ENCODE data around the gene DIAPH1. TPM values are rescaled to one million over a fixed set of nuclear protein-coding genes. Genes with fewer than 3 reads are reported as not detected.

DIAPH1 gene
- polyA plus RNA-seq, 6 donors from 2014 or later = 29.5 to 54.9 (median 45.9) TPM

GRCh38 chr5:141650851-141651727, 32.3 kb upstream of the DIAPH1 start, which contains the start of gene FCHSD1:
Gene FCHSD1 (minus strand): TSS chr5:141651418. CDS start chr5:141651368, 50 bp downstream.
- H3K36me3 Mint-ChIP-seq = peaks cover 8 to 10% of the 10 kb centered on the region in 2 donors
- peak; percentile 95 for ATAC-seq (ENCODE audit: low read depth in 2 of 2)
- H3K4me1 Mint-ChIP-seq = peaks cover 36 to 49% (median 37%) of the 10 kb centered on the region in 3 donors
- H3K27me3 Mint-ChIP-seq = peaks cover 4 to 13% (median 12%) of the 10 kb centered on the region in 3 donors
- peaks cover 0 to 2% (median 0%) of the 10 kb centered on the region in 7 donors for H3K9me3 Mint-ChIP-seq
- peak; percentile 80 for DNase-seq
- H3K27ac Mint-ChIP-seq = peak within 1 kb of the TSS; percentile 91 to 98 (median 96)
- peak within 1 kb of the TSS; percentile 90 to 98 (median 95) for H3K4me3 Mint-ChIP-seq

- Mint-ChIP-seq H3K4me3 (peak overlapping the region; percentile 76 to 98 (median 94)), H3K4me1 (peaks cover 36 to 49% (median 37%) of the 10 kb centered on the region in 3 donors), H3K9me3 (peaks cover 0 to 2% (median 0%) of the 10 kb centered on the region in 7 donors), H3K36me3 (peaks cover 10 to 17% of the 10 kb centered on the region in 2 donors), H3K27ac (peak overlapping the region in 2 of 6 donors; percentile 77 to 92), H3K27me3 (peaks cover 0 to 1% (median under 1%) of the 10 kb centered on the region in 3 donors)
- ATAC-seq (ENCODE audit: low read depth in 2 of 2) = no peak
- DNase-seq = no peak
These were observed 31.2 kb upstream of the DIAPH1 start for GRCh38 chr5:141649972-141650371.

GRCh38 chr5:141649056-141649688, 30.4 kb upstream of the DIAPH1 start:
- DNase-seq = no peak
- Mint-ChIP-seq H3K27me3 (no peaks in the 10 kb centered on the region), H3K27ac (peak overlapping the region in 3 of 6 donors; percentile 61 to 88 (median 81)), H3K4me1 (peaks cover 36 to 49% (median 38%) of the 10 kb centered on the region in 3 donors), H3K9me3 (peaks cover 0 to 2% (median 0%) of the 10 kb centered on the region in 7 donors), H3K4me3 (peak overlapping the region in 4 of 8 donors; percentile 6 to 95 (median 34)), H3K36me3 (peaks cover 10 to 23% of the 10 kb centered on the region in 2 donors)
- no peak for ATAC-seq (ENCODE audit: low read depth in 2 of 2)

- Mint-ChIP-seq H3K4me3 (peak overlapping the region in 2 of 8 donors; percentile 0 to 8), H3K4me1 (peaks cover 36 to 48% (median 38%) of the 10 kb centered on the region in 3 donors), H3K36me3 (peaks cover 10 to 23% of the 10 kb centered on the region in 2 donors), H3K9me3 (peaks cover 0 to 2% (median 0%) of the 10 kb centered on the region in 7 donors), H3K27me3 (no peaks in the 10 kb centered on the region), H3K27ac (no peak overlapping the region)
- no peak for ATAC-seq (ENCODE audit: low read depth in 2 of 2)
- DNase-seq = no peak
These were observed 29.1 kb upstream of the DIAPH1 start for GRCh38 chr5:141647851-141648250.

- ATAC-seq (ENCODE audit: low read depth in 2 of 2) (no peak), DNase-seq (no peak)
- Mint-ChIP-seq H3K4me3 (no peak overlapping the region), H3K9me3 (peaks cover 0 to 2% (median 0%) of the 10 kb centered on the region in 7 donors), H3K27ac (no peak overlapping the region), H3K4me1 (peaks cover 31 to 42% (median 33%) of the 10 kb centered on the region in 3 donors), H3K27me3 (no peaks in the 10 kb centered on the region), H3K36me3 (peaks cover 10 to 23% of the 10 kb centered on the region in 2 donors)
These were observed 28.4 kb upstream of the DIAPH1 start for GRCh38 chr5:141647242-141647641.

- no peak overlapping the region for H3K4me3 Mint-ChIP-seq
- no peaks in the 10 kb centered on the region for H3K9me3 Mint-ChIP-seq
- ATAC-seq (ENCODE audit: low read depth in 2 of 2) (no peak), DNase-seq (no peak)
- no peaks in the 10 kb centered on the region for H3K27me3 Mint-ChIP-seq
- peaks cover 10 to 23% of the 10 kb centered on the region in 2 donors for H3K36me3 Mint-ChIP-seq
- H3K27ac Mint-ChIP-seq = peak overlapping the region in 1 of 6 donors; percentile 58
- peaks cover 22 to 30% (median 23%) of the 10 kb centered on the region in 3 donors for H3K4me1 Mint-ChIP-seq
These were observed 27.2 kb upstream of the DIAPH1 start for GRCh38 chr5:141646026-141646425.

- no peaks in the 10 kb centered on the region for H3K9me3 Mint-ChIP-seq
- no peak overlapping the region for H3K27ac Mint-ChIP-seq
- H3K27me3 Mint-ChIP-seq = no peaks in the 10 kb centered on the region
- H3K36me3 Mint-ChIP-seq = peaks cover 8 to 20% of the 10 kb centered on the region in 2 donors
- peaks cover 7 to 14% (median 14%) of the 10 kb centered on the region in 3 donors for H3K4me1 Mint-ChIP-seq
- DNase-seq = no peak
- ATAC-seq (ENCODE audit: low read depth in 2 of 2) = no peak
- peak overlapping the region in 1 of 8 donors; percentile 57 for H3K4me3 Mint-ChIP-seq
These were observed 23.0 kb upstream of the DIAPH1 start for GRCh38 chr5:141641634-141642267.

- Mint-ChIP-seq H3K27ac (peak overlapping the region in 1 of 6 donors; percentile 85), H3K9me3 (no peaks in the 10 kb centered on the region), H3K4me1 (peaks cover 14 to 21% (median 17%) of the 10 kb centered on the region in 3 donors), H3K27me3 (no peaks in the 10 kb centered on the region), H3K4me3 (peak overlapping the region in 1 of 8 donors; percentile 57), H3K36me3 (peaks cover 0 to 10% of the 10 kb centered on the region in 2 donors)
- ATAC-seq (ENCODE audit: low read depth in 2 of 2) (no peak), DNase-seq (no peak)
These were observed 21.9 kb upstream of the DIAPH1 start for GRCh38 chr5:141640698-141641097.

- Mint-ChIP-seq H3K4me1 (peaks cover 21 to 27% (median 21%) of the 10 kb centered on the region in 3 donors), H3K4me3 (peak overlapping the region in 1 of 8 donors; percentile 57), H3K36me3 (peaks cover 0 to 7% of the 10 kb centered on the region in 2 donors), H3K9me3 (no peaks in the 10 kb centered on the region), H3K27ac (no peak overlapping the region), H3K27me3 (no peaks in the 10 kb centered on the region)
- DNase-seq (no peak), ATAC-seq (ENCODE audit: low read depth in 2 of 2) (no peak)
These were observed 21.2 kb upstream of the DIAPH1 start for GRCh38 chr5:141640051-141640415.

- DNase-seq = no peak
- H3K4me1 Mint-ChIP-seq = peaks cover 21 to 32% (median 26%) of the 10 kb centered on the region in 3 donors
- no peak for ATAC-seq (ENCODE audit: low read depth in 2 of 2)
- peaks cover 0 to 2% of the 10 kb centered on the region in 2 donors for H3K36me3 Mint-ChIP-seq
- H3K9me3 Mint-ChIP-seq = no peaks in the 10 kb centered on the region
- H3K4me3 Mint-ChIP-seq = peak overlapping the region in 3 of 8 donors; percentile 35 to 93 (median 69)
- peak overlapping the region in 2 of 6 donors; percentile 29 to 75 for H3K27ac Mint-ChIP-seq
- no peaks in the 10 kb centered on the region for H3K27me3 Mint-ChIP-seq
These were observed 20.7 kb upstream of the DIAPH1 start for GRCh38 chr5:141639357-141640050.

- Mint-ChIP-seq H3K4me3 (peak overlapping the region in 7 of 8 donors; percentile 23 to 93 (median 89)), H3K36me3 (no peaks in the 10 kb centered on the region), H3K9me3 (no peaks in the 10 kb centered on the region), H3K27me3 (no peaks in the 10 kb centered on the region), H3K27ac (peak overlapping the region in 1 of 6 donors; percentile 75), H3K4me1 (peaks cover 27 to 39% (median 33%) of the 10 kb centered on the region in 3 donors)
- ATAC-seq (ENCODE audit: low read depth in 2 of 2) (no peak), DNase-seq (no peak)
These were observed 20.0 kb upstream of the DIAPH1 start for GRCh38 chr5:141638771-141639170.

- Mint-ChIP-seq H3K4me3 (peak overlapping the region; percentile 84 to 93 (median 90)), H3K27ac (peak overlapping the region in 4 of 6 donors; percentile 2 to 91 (median 79)), H3K9me3 (no peaks in the 10 kb centered on the region), H3K4me1 (peaks cover 27 to 39% (median 35%) of the 10 kb centered on the region in 3 donors), H3K27me3 (no peaks in the 10 kb centered on the region), H3K36me3 (no peaks in the 10 kb centered on the region)
- DNase-seq (peak; percentile 62), ATAC-seq (ENCODE audit: low read depth in 2 of 2) (peak; percentile 60 to 61)
These were observed 19.1 kb upstream of the DIAPH1 start for GRCh38 chr5:141637767-141638419.

All from naive B cell (primary cell).